ENCODE results near the gene CSNK1A1.

DNA sequence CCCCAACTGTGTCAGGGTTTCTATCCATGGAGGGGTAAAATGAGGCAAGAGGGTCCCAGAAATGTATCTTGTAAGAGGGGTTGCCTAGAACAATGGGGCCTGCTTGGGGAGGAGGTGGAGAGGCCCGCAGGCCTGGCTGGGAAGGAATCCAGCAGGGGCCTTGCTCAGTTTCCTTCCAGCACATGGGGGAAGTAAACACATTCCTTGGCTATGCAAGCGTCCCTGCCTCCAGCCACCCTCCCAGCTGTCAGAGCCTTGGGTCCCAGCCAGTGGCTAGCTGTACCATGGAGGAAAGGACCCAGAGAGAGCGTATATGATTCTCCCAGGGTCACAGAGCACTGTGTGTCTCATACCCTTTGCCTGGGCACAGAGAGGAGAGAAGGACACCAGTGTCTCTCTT is 101.0 kb downstream of the CSNK1A1 start:
- TF ChIP-seq POLR2AphosphoS5 (IDR thresholded peaks at IDR 0.05; ENCODE audit: low read depth, low read length) = no peak
- TF ChIP-seq POLR2A (IDR thresholded peaks at IDR 0.05; ENCODE audit: low read depth, low read length) = no peak
- TF ChIP-seq SPI1 (IDR thresholded peaks at IDR 0.05; ENCODE audit: low read depth, low read length) = no peak
- no peak for TF ChIP-seq POU2F2 (IDR thresholded peaks at IDR 0.05; ENCODE audit: low read depth, low read length)
- no peak for TF ChIP-seq TAF1 (IDR thresholded peaks at IDR 0.05; ENCODE audit: low read depth, low read length)
- TF ChIP-seq PAX5 (IDR thresholded peaks at IDR 0.05; ENCODE audit: insufficient read depth, low read length, severe bottlenecking) = no peak

Measured in GM12891 (cell line).